H1 (cell line): Measurements from ENCODE around the gene ARF3. TPM values are rescaled to one million over a fixed set of nuclear protein-coding genes. Genes with fewer than 3 reads are reported as not detected.

Source experiments
- CTCF ChIA-PET: fragments of 300-600 bp; sonication (Branson Sonifier 250); formaldehyde crosslinking; loops from one replicate; lab custom pipeline; 2021; ENCODE audit not compliant: partially characterized antibody; lab: Charles Lee
- POLR2A ChIA-PET: fragments of 300-600 bp; sonication (Branson Sonifier 250); formaldehyde crosslinking; loops from one replicate; lab custom pipeline; 2021; ENCODE audit warnings: inconsistent platforms; ENCODE audit not compliant: partially characterized antibody; lab: Charles Lee
- DNase-seq, 2 experiments: peaks; one replicate each; pipeline versions ENCODE4 v3.0.0 to v3.0.0-alpha.2; 2010 to 2022; ENCODE audit warnings: low spot score in 2 of 2, low read depth in 1 of 2, mixed read lengths in 1 of 2
- FAIRE-seq: peaks from 2 replicates; lab custom pipeline; 2011; peaks lifted over from hg19 to GRCh38; lab: Jason Lieb, UNC
- H2AFZ ChIP-seq: 2 replicates; pipeline ENCODE4 v1.8.1; 2012; ENCODE audit warnings: low read length, inconsistent platforms
- H2AK5ac ChIP-seq: 2 replicates; pipeline ENCODE4 v1.6.1; 2013; ENCODE audit warnings: low read depth, low read length
- H2BK120ac ChIP-seq: replicated peaks from 2 replicates; pipeline ENCODE3; 2013; ENCODE audit warnings: low read depth, low read length, inconsistent platforms
- H2BK12ac ChIP-seq: 2 replicates; pipeline ENCODE4 v1.6.1; 2013; ENCODE audit warnings: low read depth, low read length
- H2BK15ac ChIP-seq: 2 replicates; pipeline ENCODE4 v1.6.1; 2013; ENCODE audit warnings: low read length
- H2BK20ac ChIP-seq: 2 replicates; pipeline ENCODE4 v1.6.1; 2013; ENCODE audit warnings: low read length
- H2BK5ac ChIP-seq: 2 replicates; pipeline ENCODE4 v1.6.1; 2013; ENCODE audit warnings: low read depth, low read length
- H3K14ac ChIP-seq: 2 replicates; pipeline ENCODE4 v1.6.1; 2013; ENCODE audit warnings: inconsistent platforms; ENCODE audit not compliant: insufficient read length
- H3K18ac ChIP-seq: 2 replicates; pipeline ENCODE4 v1.6.1; 2013; ENCODE audit warnings: low read length; ENCODE audit errors: extremely low read depth
- H3K23ac ChIP-seq: 2 replicates; pipeline ENCODE4 v1.6.1; 2013; ENCODE audit warnings: inconsistent platforms; ENCODE audit not compliant: insufficient read length
- H3K23me2 ChIP-seq: 2 replicates; pipeline ENCODE4 v1.6.1; 2013; ENCODE audit warnings: low read depth, low read length
- H3K27ac ChIP-seq: 2 replicates; pipeline ENCODE4 v1.6.1; 2011; ENCODE audit warnings: low read depth, low read length, inconsistent platforms
- H3K27me3 ChIP-seq, 4 experiments: replicated peaks in 1 of 4; 1 replicate in 1 of 4; 2 replicates in 3 of 4; pipeline versions ENCODE4 v1.6.1 to v1.8.1; 2011 to 2013; ENCODE audit warnings: low read length in 3 of 4, mild to moderate bottlenecking in 3 of 4, inconsistent platforms in 2 of 4, mixed read lengths in 2 of 4, moderate library complexity in 1 of 4; ENCODE audit not compliant: control insufficient read depth in 3 of 4, insufficient read depth in 3 of 4; ENCODE audit errors: extremely low read depth in 1 of 4
- H3K36me3 ChIP-seq, 4 experiments: 2 replicates each; pipeline versions ENCODE4 v1.6.1 to v1.8.1; 2011 to 2013; ENCODE audit warnings: mild to moderate bottlenecking in 4 of 4, low read length in 3 of 4, moderate library complexity in 2 of 4, control low read depth in 1 of 4, inconsistent platforms in 1 of 4; ENCODE audit not compliant: insufficient read depth in 4 of 4, control insufficient read depth in 2 of 4
- H3K4ac ChIP-seq: replicated peaks from 2 replicates; pipeline ENCODE3; 2013; ENCODE audit warnings: low read length, low read depth, mixed read lengths, inconsistent platforms; ENCODE audit not compliant: insufficient read length
- H3K4me1 ChIP-seq, 4 experiments: replicated peaks in 1 of 4; 1 replicate in 1 of 4; 2 replicates in 3 of 4; pipeline versions ENCODE4 v1.6.1 to v1.8.1; 2011 to 2013; ENCODE audit warnings: low read length in 3 of 4, inconsistent platforms in 2 of 4, mixed read lengths in 1 of 4; ENCODE audit not compliant: insufficient read depth in 4 of 4, control insufficient read depth in 3 of 4
- H3K4me2 ChIP-seq, 2 experiments: 2 replicates each; pipeline versions ENCODE4 v1.6.1 to v1.8.1; 2011 to 2013; ENCODE audit warnings: low read depth in 2 of 2, low read length in 2 of 2, control low read depth in 1 of 2, inconsistent platforms in 1 of 2, mild to moderate bottlenecking in 1 of 2; ENCODE audit not compliant: insufficient read depth in 1 of 2
- H3K4me3 ChIP-seq, 4 experiments: fragments of 200-600, 300-600 bp in 1 of 4; sonication (generic), shearing (Covaris generic), sonication (Bioruptor Twin) in 1 of 4; 2 replicates each; pipeline versions ENCODE4 v1.5.1 to v1.8.1; 2011 to 2016; ENCODE audit warnings: low read length in 4 of 4, low read depth in 3 of 4, control low read depth in 2 of 4, inconsistent platforms in 2 of 4, mild to moderate bottlenecking in 2 of 4, mixed read lengths in 1 of 4, moderate library complexity in 1 of 4; ENCODE audit not compliant: insufficient read depth in 2 of 4; ENCODE audit errors: extremely low read depth in 1 of 4
- H3K56ac ChIP-seq: replicated peaks from 2 replicates; pipeline ENCODE3; 2013; ENCODE audit warnings: low read depth, mild to moderate bottlenecking, mixed read lengths, low read length, inconsistent platforms; ENCODE audit not compliant: insufficient read length
- H3K79me1 ChIP-seq: 2 replicates; pipeline ENCODE4 v1.6.1; 2013; ENCODE audit warnings: low read depth, low read length, control low read depth
- H3K79me2 ChIP-seq, 2 experiments: 2 replicates each; pipeline versions ENCODE4 v1.6.1 to v1.8.1; 2012 to 2013; ENCODE audit warnings: low read length in 2 of 2, mild to moderate bottlenecking in 2 of 2, inconsistent platforms in 1 of 2; ENCODE audit not compliant: insufficient read depth in 2 of 2, control insufficient read depth in 1 of 2
- H3K9ac ChIP-seq, 4 experiments: replicated peaks in 1 of 4; 1 replicate in 1 of 4; 2 replicates in 3 of 4; pipeline versions ENCODE4 v1.6.1 to v1.8.1; 2011 to 2013; ENCODE audit warnings: low read depth in 3 of 4, low read length in 3 of 4, control low read depth in 2 of 4, mild to moderate bottlenecking in 2 of 4, moderate library complexity in 2 of 4, inconsistent platforms in 1 of 4; ENCODE audit errors: extremely low read depth in 1 of 4
- H3K9me3 ChIP-seq, 2 experiments: 2 replicates each; pipeline versions ENCODE4 v1.6.1 to v1.8.1; 2012 to 2013; ENCODE audit warnings: mild to moderate bottlenecking in 2 of 2, moderate library complexity in 2 of 2, control low read depth in 1 of 2, inconsistent platforms in 1 of 2, low read depth in 1 of 2, low read length in 1 of 2, mixed read lengths in 1 of 2; ENCODE audit not compliant: insufficient read depth in 2 of 2
- H4K20me1 ChIP-seq, 2 experiments: replicated peaks in 1 of 2; 2 replicates each; pipeline versions ENCODE3 to v1.8.1; 2011 to 2013; ENCODE audit warnings: inconsistent platforms in 2 of 2, low read length in 2 of 2, mild to moderate bottlenecking in 1 of 2; ENCODE audit not compliant: insufficient read depth in 2 of 2, control insufficient read depth in 1 of 2
- H4K5ac ChIP-seq: 2 replicates; pipeline ENCODE4 v1.6.1; 2013; ENCODE audit warnings: low read length, low read depth, mixed read lengths, inconsistent platforms; ENCODE audit not compliant: insufficient read length
- H4K8ac ChIP-seq: 2 replicates; pipeline ENCODE4 v1.8.0; 2013; ENCODE audit warnings: mild to moderate bottlenecking, moderate library complexity, low read length, inconsistent platforms; ENCODE audit not compliant: insufficient read depth; ENCODE audit errors: extremely low read depth
- H4K91ac ChIP-seq: replicated peaks from 2 replicates; pipeline ENCODE3; 2013; ENCODE audit warnings: low read length, mixed read lengths, inconsistent platforms; ENCODE audit not compliant: insufficient read length
- CBX8 ChIP-seq: fragments of 300-800, 300-1000 bp; sonication (generic); IDR thresholded peaks from 2 replicates; pipeline ENCODE4 v1.7.1; 2016; ENCODE audit warnings: low read depth, low read length, borderline replicate concordance
- CREB1 ChIP-seq: IDR thresholded peaks from 2 replicates; pipeline ENCODE4 v1.6.1; 2012; ENCODE audit warnings: inconsistent platforms
- EZH2 ChIP-seq: fragments of 200-600 bp; sonication (generic); IDR thresholded peaks from 2 replicates; pipeline ENCODE4 v1.7.1; 2012; ENCODE audit warnings: low read depth, mild to moderate bottlenecking, moderate library complexity, low read length, inconsistent platforms; ENCODE audit not compliant: severe bottlenecking
- KDM1A ChIP-seq: fragments of 200-600, 300-600 bp; sonication (generic); IDR thresholded peaks from 2 replicates; pipeline ENCODE4 v1.7.1; 2016; ENCODE audit warnings: mild to moderate bottlenecking, low read length, borderline replicate concordance
- RNF2 ChIP-seq: fragments of 200-900, 300-1000 bp; sonication (generic); IDR thresholded peaks from 2 replicates; pipeline ENCODE4 v1.7.1; 2016; ENCODE audit warnings: borderline replicate concordance, low read depth, mild to moderate bottlenecking, antibody characterized with exemption, low read length; ENCODE audit not compliant: poor library complexity, severe bottlenecking; ENCODE audit errors: missing control alignments
- SUZ12 ChIP-seq: fragments of 200-600 bp; sonication (generic); IDR thresholded peaks from 2 replicates; pipeline ENCODE4 v1.6.1; 2012; ENCODE audit warnings: mild to moderate bottlenecking, inconsistent platforms, low read length, moderate library complexity, mixed read lengths
- YY1 ChIP-seq: IDR thresholded peaks from 2 replicates; pipeline ENCODE4 v1.6.1; 2011; ENCODE audit warnings: low read depth, mild to moderate bottlenecking, low read length
- WGBS, 2 experiments: shearing (Covaris generic) in 1 of 2; methylation state at CpG; one replicate each; pipeline versions ENCODE4 v1.1.6 to v1.1.7; 2013 to 2015; ENCODE audit warnings: low lambda C conversion rate in 2 of 2, mixed read lengths in 2 of 2, inconsistent platforms in 1 of 2, low coverage in 1 of 2, missing lambda C conversion rate in 1 of 2; ENCODE audit not compliant: insufficient replicate concordance in 2 of 2, insufficient coverage in 1 of 2, insufficient read length in 1 of 2; ENCODE audit errors: extremely low coverage in 1 of 2, missing lambda C conversion rate in 1 of 2; 5-methylcytosine and 5-hydroxymethylcytosine counted together
- polyA plus RNA-seq, 7 experiments: library from polyadenylated mRNA; depleted of rRNA in 3 of 7; stranded (reverse) in 5 of 7; unstranded in 2 of 7; fragments of >200 nt in 5 of 7; fragments of 200-250 nt in 2 of 7; gene quantifications; 1 replicate in 5 of 7; 2 replicates in 1 of 7; 4 replicates in 1 of 7; pipeline versions ENCODE4 v1.2.1 to v1.2.3, GENCODE V29; 2011 to 2013; ENCODE audit warnings: missing spikeins in 2 of 7, mixed read lengths in 2 of 7
- total RNA-seq: library from RNA; stranded (reverse); fragmentation: NEBNext Ultra II Directional; extraction: Animal tissue kit (Norgen Biotek cat#: 25700); gene quantifications from 2 replicates; pipeline ENCODE4 v1.2.1, GENCODE V29; 2021

The ARF3 gene
- total and polyA plus RNA-seq, 2 of the 8 experiments (the other 6 are each of a cell fraction or from before 2014, with no cell fraction given), result 231 to 250 TPM

- H3K14ac ChIP-seq, result no peak overlapping the region
- no peaks in the 10 kb centered on the region for H3K79me1 ChIP-seq
- H3K9me3 ChIP-seq, result no peaks in the 10 kb centered on the region
- H3K9ac ChIP-seq, result no peak overlapping the region
- no peak overlapping the region for H3K23ac ChIP-seq
- no peaks in the 10 kb centered on the region for H3K79me2 ChIP-seq
- H3K4me1 ChIP-seq, result peaks cover 0 to 35% (median 28%) of the 10 kb centered on the region in 4 experiments; a peak in 6 of 7 replicates
- peak overlapping the region in 3 of 4 experiments; percentile 2 to 57 (median 29); a peak in 6 of 8 replicates for H3K4me3 ChIP-seq
- H2AFZ ChIP-seq, result peak overlapping the region; percentile 42; the same call in 1 of the 2 replicates
- peaks cover 0 to 6% (median 0%) of the 10 kb centered on the region in 4 experiments; a peak in 1 of 8 replicates for H3K36me3 ChIP-seq
- no peak overlapping the region; the same call in 1 of the 2 replicates for H3K18ac ChIP-seq
- DNase-seq, result no peak
- no peak overlapping the region for H3K27ac ChIP-seq
- H4K20me1 ChIP-seq, result peaks cover 8% of the 10 kb centered on the region in 2 experiments
- no peak for TF ChIP-seq KDM1A
- TF ChIP-seq EZH2, result peak; percentile 91
- TF ChIP-seq YY1, result no peak
- peak; percentile 48 for TF ChIP-seq RNF2
- TF ChIP-seq SUZ12, result peak; percentile 87
- TF ChIP-seq CREB1, result no peak
- peak; percentile 88; the same call in 1 of the 2 replicates for TF ChIP-seq CBX8
- H2AK5ac ChIP-seq, result no peak overlapping the region; the same call in 1 of the 2 replicates
- FAIRE-seq, result no peak
- H2BK12ac ChIP-seq, result peak overlapping the region; percentile 84; the same call in 1 of the 2 replicates
- no peak overlapping the region for H4K8ac ChIP-seq
- peaks cover 15% of the 10 kb centered on the region for H3K23me2 ChIP-seq
- no peak overlapping the region for H2BK120ac ChIP-seq
- H2BK15ac ChIP-seq, result peak overlapping the region; percentile 72; the same call in 1 of the 2 replicates
- 10% methylated on average over 45 of the region's 45 CpGs; no CpG with 5 or more reads in 1 of the 2 experiments for WGBS, 2 experiments
- 0 out of 2 replicates have a peak overlapping the region, but pooled peaks have one; percentile 48 for H2BK20ac ChIP-seq
- no peak overlapping the region for H4K5ac ChIP-seq
- CTCF ChIA-PET, result interaction anchor here (0.8 to 40.8 kb wide), 28 partner anchors 8 to 364 kb away, joined by 3 to 1336 read pairs (median 6); partner anchors contain the start of genes ARF3, DDN, DDX23 and FKBP11
- POLR2A ChIA-PET, result interaction anchor here (0.6 to 4.3 kb wide), 10 partner anchors 9 to 164 kb away, joined by 3 to 21 read pairs (median 6); partner anchors contain the start of genes ARF3 and RND1
- H4K91ac ChIP-seq, result no peak overlapping the region
- H3K27me3 ChIP-seq, result peaks cover 76 to 98% (median 95%) of the 10 kb centered on the region in 4 experiments
- H3K4ac ChIP-seq, result no peak overlapping the region
- no peak overlapping the region for H3K56ac ChIP-seq
- H3K4me2 ChIP-seq, result peak overlapping the region; percentile 65
- H2BK5ac ChIP-seq, result peak overlapping the region; percentile 44; the same call in 1 of the 2 replicates
Measured at GRCh38 chr12:48978741-48979601, 21.7 kb upstream of the ARF3 start.
